ENCODE results near the gene IL37.

Gene IL37

DNA sequence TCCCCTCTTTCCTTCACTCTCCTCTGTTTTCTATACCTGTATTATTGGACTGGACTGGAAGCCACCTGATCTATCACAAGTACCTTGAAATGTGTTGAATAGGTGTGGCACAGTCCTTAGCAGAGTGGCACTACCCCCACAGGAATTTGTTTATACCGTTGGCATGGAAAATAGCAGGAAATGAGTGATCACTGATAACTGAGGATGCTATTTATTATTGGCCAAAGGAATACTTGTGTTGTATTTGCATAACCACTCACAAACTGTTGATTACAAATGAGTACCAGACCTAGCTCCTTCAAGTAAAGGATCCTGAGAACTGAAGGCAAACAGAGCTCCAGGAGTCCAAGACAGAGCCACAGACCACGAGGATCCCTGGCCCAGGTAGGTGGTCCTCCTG, at the start of gene IL37:
Gene IL37, plus strand, starts transcription at position 301 of the 400 bp plus-strand sequence. CDS start 1,848 bp downstream, outside the sequence.
- no peak for DNase-seq

- DNase-seq = no peak
These were observed 46.9 kb upstream of the IL37 start for GRCh38 chr2:112864072-112864471.

DNA sequence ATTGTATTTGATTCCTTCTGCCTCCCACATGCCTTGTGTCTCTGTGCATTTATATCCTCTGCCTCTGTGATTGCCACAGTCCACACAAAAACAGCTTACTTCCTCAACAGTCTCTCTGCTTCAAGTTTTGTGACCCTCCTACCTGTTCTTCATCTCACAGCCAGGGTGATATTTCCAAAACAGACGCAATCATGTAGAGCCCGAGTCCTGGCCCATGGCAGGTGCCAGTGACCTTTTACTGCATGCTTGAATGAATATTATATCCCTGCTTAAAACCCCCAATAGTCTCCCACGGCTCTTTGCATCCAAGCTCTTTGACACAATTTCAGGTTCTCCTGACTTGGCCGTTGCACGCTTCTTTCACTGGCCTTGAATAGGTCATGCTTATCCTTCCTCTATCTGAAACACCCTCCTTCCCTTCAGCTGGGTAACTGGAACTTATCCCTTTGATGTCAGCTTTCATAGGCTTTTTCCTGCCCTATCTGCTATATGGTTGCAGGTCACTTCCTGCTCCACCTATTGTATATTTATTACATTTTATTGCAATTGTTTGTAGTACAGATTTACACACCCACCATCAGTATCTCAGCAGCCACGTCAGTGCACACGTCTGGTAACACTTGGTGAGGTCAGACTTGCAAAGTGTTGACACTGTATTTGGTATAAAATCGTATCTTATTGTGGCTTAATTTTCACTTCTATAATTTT, 44.7 kb upstream of the IL37 start:
- DNase-seq = no peak

DNA sequence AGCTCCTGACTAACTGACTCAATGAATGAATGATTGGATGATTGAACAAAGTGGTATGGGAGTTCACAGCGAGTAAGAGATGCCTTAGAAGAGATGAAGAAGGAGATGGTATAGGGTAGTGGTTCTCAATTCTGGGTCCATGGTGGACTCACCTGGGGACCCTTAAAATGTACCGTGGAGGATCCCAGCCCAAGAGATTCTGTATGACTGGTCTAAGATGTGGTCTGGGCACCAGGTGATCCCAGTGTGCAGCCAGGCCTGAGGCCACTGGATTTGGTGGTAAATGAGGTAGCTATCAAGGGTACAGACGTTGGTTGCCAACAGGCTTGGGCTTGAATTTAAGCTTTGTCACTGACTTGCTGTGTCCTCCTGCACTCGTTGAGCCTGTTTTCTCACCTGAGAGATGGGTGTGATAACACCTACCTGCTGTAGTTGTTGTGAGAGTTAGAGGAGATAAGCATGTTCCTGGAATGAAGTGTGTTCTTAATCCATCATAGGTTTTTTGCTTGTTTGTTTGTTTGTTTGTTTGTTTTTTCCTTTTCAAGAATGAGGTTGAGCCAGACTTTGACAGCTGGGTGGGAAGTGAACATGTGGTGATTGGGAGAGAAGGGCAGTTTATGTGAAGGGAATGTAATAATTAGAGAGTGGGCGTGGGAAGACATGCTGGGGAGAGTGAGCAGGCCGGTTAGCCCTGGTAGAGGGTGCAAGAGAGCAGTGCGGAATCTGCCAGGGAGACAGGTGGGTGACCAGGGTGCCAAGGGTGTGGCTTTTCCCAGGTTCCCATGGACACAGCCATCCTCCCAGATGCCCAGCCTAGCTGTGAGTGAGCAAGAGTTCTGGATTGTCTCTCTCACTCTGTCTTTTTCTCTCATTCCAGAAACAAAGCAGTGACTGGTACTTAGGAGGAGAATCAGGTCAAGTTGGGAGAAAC, 43.0 kb upstream of the IL37 start:
- no peak for DNase-seq

DNA sequence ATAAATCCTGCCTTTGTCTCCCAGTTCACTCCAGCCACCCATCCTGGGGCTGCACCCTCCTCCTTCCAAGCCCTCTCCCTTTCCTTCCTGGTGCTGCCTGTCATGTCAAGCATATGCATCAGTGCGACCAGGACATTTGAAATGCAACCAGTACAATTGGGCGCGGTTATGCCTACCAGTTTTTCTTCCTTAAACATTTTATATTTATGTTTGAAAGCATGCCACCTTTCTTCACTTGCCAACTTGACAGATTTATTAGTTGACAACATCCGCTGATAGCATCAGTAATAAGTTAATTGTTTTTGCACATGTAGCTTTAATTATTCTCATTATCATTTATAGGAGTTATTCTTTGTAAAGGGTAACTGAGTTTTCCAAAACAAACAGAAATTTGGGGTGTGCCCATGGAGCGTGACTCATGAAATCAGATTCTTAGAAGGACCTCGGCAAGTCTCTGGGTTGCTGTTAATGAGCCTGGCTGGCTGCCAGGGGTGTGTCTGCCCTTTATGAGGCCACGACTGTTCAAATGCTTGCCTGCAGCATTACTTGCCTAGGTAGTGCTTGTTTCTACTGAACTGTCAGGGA, 41.6 kb upstream of the IL37 start:
- DNase-seq = no peak

DNA sequence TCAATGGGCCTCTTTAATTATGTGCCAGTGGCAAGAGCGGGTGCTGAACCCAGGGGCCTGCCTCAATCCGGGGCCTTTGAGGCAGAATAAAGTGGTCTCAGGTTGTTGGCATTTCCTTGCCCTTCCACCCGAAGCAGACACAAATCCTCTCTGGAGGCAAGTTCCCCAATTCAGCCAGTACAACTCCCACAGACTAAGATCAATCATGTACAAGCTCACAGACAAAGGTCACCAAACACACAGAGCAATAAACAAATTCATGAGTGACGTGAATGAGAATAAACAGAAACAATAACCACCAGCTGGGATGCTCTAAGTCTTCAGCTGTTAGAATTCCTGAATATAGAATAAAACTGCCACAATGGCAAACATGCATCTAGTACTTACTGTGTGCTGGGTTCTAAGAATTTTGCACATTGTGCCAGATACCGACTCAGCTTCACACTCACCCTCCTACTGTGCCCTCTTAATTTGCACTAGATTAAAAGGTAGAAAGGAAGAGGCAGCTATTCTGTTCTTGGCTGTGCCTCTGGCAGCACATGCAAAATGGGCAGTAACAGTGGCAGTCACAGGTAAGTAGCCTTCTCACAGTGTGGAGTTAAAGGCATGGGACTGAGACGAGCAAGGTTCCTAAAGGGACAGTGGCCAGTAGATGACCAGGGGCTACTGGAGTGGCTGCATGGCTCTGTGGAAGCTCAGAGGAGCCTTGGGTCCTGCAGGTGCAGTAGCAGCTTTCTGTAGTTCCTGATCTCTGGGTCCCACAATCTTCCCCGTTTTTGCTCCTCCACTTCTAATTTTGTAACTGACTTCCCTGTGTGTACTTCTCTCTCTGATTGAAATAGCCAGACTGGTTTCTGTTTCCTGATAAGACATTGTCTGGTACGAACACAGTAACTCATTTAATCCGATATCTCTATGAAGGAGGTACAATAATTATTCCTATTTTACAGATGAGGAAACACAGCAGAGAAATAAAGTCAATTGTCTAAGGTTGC, 39.8 kb upstream of the IL37 start:
- DNase-seq = no peak

DNA sequence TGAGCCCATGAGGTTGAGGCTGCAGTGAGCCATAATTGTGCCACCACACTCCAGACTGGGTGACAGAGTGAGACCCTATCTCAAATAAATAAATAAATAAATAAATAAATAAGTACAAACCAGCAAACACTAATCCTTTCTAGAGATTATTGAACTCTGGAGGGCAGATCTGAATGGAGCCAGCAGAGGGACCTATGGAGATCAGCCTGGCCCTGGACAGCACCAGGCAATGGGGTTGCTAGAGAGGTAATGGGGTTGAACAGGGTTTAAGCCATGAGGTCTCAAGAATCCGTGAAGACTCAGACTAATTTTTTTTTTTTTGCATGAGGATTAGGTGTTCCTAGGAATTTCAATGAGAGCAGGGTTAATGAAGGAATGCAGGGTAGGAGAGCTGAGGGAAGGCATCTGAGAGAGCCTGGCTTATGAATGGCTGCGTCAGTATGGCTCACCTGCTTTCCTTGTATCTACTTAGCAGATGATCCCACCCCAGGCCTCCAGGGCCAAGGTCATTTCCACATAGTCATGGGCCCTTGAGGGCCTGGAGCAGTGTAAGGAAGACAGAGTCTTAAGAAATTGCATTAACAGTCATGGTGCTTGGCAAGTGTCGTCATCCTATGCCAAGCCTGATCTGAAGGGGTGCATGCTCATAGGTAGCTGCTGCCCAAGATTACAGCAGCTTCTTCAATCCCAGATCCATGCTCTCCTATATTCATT, 34.6 kb upstream of the IL37 start:
- no peak for DNase-seq

GRCh38 chr2:112876971-112877361, 34.0 kb upstream of the IL37 start:
- DNase-seq = no peak

DNA sequence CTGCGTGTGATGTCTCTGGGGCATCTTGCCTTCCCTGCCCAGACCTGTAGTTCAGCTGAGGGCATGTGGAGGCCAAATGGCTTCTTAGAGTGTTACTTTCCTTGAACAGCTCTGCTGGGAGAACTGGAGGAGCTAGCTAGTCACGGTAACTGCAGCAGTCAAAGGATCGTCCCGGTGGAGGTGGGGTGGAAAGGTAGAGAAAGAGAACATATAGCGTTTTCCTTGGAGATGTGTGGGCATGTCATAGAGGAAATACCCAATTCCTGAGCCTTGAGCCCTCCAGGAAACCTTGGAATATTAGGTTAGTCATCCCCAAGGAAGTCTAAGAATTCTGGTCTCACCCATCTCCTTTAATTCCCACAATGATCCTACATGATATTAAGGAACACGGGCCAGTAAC, 33.5 kb upstream of the IL37 start:
- DNase-seq = no peak

DNA sequence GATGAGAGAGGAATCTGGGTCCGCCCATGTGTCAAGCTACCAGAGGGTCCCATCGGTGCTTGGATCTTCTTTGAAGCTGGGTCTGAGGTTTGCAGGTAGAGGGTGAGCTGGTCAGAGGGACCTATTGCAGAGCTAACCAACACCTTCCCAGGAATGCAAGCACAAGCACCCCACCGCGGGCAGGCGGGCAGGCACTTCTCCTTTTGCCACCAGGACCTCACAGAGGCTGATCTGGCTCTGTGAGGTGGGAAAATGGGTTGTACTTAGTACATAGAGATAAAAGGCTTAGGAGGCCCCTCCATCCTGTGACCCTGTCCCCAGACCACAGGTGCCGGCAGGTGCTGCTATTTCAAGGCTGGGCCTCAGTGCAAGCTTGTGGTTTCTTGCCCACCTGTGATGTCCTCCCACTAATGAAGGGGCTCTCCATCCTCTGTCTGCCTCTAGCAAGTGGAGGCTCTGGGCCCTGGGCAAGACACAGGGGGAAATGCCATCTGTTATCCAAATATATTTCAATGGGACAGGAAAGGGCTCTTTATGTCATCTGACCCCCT, 31.4 kb upstream of the IL37 start:
- DNase-seq = no peak

DNA sequence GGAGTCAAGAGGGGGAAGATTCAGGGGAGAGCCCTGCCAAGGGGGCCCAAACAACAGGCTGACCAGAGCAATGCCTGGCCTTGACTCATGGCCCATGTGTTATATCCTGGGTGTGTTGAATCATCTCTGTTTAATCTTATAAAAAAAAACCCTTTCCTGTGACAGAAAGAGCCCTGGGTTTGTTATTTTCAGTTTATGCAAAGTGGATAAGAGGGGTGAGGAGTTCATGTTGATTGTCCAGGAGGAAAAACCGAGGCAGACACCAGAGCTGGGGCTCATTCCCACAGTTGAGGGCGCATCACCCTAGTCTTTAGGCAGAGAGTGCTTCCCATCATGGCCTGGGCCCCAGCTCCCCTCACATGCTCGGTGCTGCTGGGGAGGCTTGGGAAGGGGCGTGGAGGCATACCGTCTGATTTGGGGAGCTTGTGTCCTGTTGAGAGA, 30.9 kb upstream of the IL37 start:
- DNase-seq = no peak

- DNase-seq = no peak
These were observed 30.3 kb upstream of the IL37 start for GRCh38 chr2:112880696-112881095.

GRCh38 chr2:112881217-112881985, 29.6 kb upstream of the IL37 start:
- peak; percentile 37 for DNase-seq

DNA sequence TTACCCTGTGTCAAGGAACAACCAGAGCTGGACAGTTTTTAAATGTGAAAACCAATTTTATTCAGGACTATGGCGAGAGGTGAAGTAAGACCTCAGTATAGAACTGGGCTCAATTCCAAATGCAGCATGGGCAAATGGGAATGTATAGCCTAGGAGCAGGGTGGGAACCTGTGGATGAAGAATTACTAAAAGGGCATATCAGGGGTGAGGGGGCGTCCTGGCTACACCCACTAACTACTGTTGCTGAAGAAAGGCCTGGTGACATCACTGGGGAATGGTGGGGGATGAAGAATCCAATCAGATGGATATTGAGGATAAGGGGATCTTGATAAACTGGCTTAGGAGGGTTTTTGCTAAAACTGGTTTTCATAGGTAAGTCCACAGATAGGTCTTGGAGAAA, 27.3 kb upstream of the IL37 start:
- DNase-seq = no peak

DNA sequence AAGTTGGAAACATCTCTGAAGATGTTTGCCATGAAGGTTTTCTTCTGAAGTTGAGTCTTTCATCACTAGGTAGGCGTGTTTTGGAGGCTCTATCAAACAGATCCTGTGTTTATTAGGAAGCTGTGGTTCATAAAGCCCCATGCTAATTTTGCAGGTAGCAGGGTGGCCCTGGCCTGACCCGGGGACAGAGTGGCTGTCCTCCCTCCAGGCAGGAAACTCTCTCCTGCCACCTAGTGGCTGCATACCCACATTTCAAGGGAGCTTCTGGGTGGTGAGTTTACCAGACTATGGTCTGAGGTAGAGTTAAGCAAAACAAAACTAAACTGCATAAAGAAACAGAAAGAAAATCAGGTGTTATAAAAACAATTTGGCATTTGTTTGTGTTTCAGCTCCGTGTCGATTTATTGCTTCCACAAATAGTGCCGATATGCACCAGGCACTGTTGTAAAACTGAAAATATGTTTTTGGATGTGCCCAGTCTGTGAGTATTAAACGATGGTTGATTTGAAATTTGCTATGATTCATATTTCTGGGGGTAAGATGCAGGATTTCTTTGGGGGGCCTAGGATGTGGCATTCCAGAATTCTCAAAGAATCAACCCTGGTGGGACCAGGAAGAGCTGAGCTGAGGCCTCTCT, 26.0 kb upstream of the IL37 start:
- peak; percentile 72 for DNase-seq

DNA sequence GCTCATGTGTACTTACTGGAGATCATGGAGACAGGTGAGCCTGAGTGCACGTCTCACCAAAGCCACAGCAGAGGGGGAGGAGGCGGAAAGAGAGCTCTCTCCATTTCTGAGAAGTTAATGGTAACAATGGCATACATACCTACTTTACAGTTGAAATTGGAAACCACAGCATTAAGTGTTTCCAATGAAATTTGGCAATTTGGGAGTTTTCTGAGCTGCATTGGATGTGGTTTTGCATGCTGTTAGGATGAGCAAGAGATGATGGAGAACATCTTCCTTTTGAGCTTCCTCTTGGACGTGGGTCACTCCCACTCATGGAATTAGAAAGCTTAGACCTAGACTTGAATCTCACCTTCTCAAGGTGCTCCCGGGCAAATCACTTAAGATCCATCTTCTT, 25.5 kb upstream of the IL37 start:
- no peak for DNase-seq

GRCh38 chr2:112886291-112886690, 24.7 kb upstream of the IL37 start:
- DNase-seq = no peak

- DNase-seq = no peak
These were observed 22.8 kb upstream of the IL37 start for GRCh38 chr2:112887964-112888749.

DNA sequence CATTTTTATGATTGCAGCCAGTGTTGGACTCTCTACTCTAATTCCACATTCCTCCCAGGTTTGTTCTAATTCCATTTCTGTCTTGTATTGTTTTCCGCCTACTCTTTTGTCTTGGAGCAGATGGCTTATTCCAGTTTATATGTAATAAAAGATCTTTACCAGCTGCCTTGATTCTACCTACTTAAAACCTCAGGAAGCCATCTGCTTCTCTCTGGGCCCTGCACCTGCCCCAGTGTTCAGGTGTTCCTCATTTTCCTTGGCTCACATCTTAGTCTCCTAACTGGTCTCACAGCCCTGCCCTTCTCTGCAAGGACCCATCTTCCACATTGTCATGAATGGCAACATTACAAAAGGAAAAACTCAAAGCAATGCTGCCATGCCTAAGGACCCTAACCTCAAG, 21.0 kb upstream of the IL37 start:
- DNase-seq = no peak
